GM12864 (cell line): ENCODE measurements around the gene NUP50.

ENCODE experiments used
- DNase-seq: peaks from one replicate; pipeline ENCODE4 v3.0.0-alpha.2; 2011; ENCODE audit warnings: low read depth
- H3K4me3 ChIP-seq: 2 replicates; pipeline ENCODE4 v1.5.1; 2011; ENCODE audit warnings: mild to moderate bottlenecking, low read depth, low read length, control low read depth
- TF ChIP-seq, protein P1 (sequence below): IDR thresholded peaks from 2 replicates; pipeline ENCODE4 v1.5.1; 2011; ENCODE audit warnings: low read depth, mild to moderate bottlenecking, moderate library complexity, low read length, control low read depth, inconsistent platforms; ENCODE audit errors: missing control alignments

The NUP50 gene

DNA sequence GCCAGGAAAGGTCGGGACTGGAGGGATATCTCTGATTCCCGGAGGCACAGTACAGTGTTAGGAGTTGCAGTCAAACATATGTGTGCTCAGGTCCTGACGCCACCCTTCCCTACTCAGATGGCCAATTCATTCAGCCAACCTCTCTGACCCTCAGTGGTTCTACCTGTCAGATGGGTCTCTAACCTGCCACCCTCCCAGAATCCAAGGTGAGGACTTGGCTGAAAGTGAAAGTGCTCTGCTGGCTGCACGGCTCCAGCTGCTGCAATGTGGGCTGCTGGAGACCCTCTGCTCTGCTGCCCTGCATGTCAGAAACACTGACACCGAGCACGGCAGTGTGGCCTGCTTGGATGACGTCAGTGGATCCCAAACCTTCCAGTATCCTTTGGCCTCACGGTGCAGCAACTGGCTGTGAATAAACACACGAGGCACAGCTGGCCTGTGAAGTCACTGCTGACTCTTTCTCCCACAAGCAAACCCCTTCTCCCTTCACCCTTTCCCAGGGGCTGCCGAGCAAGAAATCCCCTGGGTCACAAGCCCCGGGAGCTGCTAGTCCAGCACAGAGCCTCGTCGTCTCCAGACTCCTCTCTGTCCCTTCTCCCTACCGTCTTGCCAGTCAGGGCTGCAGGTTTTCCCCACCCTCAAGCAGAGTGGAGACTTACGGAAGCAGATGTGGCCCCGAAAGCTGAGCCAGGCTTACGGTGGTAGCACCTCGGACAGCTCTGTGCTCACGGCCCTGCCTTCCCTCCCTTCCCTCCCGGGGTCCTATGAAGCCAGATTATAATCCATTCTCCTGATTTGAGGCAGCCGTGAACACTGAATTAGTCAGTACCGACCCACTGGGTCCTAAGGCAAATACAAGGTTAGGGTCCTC is 52.6 kb downstream of the NUP50 start:
- no peak for DNase-seq
- TF ChIP-seq, protein P1, sequence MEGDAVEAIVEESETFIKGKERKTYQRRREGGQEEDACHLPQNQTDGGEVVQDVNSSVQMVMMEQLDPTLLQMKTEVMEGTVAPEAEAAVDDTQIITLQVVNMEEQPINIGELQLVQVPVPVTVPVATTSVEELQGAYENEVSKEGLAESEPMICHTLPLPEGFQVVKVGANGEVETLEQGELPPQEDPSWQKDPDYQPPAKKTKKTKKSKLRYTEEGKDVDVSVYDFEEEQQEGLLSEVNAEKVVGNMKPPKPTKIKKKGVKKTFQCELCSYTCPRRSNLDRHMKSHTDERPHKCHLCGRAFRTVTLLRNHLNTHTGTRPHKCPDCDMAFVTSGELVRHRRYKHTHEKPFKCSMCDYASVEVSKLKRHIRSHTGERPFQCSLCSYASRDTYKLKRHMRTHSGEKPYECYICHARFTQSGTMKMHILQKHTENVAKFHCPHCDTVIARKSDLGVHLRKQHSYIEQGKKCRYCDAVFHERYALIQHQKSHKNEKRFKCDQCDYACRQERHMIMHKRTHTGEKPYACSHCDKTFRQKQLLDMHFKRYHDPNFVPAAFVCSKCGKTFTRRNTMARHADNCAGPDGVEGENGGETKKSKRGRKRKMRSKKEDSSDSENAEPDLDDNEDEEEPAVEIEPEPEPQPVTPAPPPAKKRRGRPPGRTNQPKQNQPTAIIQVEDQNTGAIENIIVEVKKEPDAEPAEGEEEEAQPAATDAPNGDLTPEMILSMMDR, result no peak
- H3K4me3 ChIP-seq, result no peak overlapping the region

DNA sequence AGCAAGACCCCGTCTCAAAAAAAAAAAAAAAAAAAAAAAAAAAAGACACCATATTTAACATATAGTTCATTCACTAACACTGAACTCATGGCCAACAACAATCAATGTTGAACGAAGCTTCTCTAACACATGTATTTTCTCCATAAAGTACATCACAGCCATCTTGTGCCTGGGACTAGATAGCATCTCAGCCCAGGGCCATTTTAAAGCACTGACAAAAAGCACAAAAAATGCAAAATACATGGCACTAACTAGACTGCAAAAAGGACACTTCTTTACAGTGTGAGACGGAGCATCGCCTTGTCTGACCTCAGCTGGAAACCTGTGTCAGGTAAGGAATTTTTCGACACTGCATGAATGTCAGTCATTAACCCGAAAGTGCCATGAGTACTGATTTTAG is 53.6 kb downstream of the NUP50 start:
- no peak for DNase-seq
- TF ChIP-seq, protein P1, result no peak
- H3K4me3 ChIP-seq, result no peak overlapping the region

DNA sequence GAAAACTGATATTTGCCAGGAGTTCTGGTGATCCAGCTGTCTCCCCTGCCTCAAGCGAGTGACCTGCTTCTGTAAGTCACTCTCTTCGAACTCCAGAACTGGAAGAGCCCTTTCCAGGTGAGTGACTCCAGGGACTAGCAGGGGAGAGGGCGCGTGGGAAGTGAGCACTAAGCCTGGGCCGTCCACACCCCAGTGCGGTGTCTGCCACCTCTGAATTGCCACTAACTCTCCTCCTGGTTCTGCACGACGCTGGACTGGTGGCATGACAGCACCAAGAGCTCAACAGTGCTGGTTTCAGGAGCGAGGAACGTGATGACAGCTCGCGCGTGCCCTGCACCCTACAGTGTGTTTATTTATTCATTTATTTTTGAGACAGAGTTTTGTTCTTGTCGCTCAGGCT is 54.1 kb downstream of the NUP50 start:
- no peak overlapping the region for H3K4me3 ChIP-seq
- no peak for DNase-seq
- TF ChIP-seq, protein P1, result no peak

DNA sequence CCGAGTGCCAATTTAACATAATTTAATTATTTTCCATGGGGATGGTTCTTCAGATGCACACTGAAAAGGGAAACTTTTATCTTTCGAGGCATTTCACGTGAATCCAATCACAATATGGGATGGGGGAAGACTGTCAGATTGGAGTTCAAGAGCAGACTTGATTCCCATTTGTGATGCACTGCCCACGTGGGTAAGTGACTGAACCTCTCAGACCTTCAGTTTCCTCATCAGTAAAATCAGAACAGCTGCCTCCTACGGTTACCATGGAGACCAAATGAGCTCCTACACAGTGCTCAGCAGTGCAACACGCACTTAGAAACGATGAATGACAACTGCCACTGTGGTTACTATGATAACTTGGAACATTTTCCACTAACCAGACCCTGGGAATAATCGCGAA is 55.3 kb downstream of the NUP50 start:
- DNase-seq, result peak; percentile 58
- TF ChIP-seq, protein P1, result no peak
- H3K4me3 ChIP-seq, result no peak overlapping the region

DNA sequence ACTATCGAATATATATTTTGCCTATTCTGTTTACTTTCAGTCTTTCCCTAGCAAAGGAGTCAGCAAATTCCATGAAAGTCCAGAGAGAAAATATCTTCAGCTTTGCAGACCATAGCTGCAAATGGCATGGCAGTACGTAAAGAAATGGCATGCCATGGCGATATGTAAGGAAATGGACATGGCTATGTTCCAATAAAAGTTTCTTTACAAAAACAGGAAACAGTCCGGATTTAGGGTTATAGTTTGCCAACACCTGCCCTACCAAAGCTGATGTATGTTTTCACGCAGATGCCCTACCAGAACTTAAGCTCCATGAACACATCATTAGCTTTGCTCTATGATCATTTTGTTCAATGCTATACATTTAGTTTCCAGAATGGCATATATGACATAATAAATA is 57.5 kb downstream of the NUP50 start:
- H3K4me3 ChIP-seq, result no peak overlapping the region
- TF ChIP-seq, protein P1, result no peak
- DNase-seq, result no peak

DNA sequence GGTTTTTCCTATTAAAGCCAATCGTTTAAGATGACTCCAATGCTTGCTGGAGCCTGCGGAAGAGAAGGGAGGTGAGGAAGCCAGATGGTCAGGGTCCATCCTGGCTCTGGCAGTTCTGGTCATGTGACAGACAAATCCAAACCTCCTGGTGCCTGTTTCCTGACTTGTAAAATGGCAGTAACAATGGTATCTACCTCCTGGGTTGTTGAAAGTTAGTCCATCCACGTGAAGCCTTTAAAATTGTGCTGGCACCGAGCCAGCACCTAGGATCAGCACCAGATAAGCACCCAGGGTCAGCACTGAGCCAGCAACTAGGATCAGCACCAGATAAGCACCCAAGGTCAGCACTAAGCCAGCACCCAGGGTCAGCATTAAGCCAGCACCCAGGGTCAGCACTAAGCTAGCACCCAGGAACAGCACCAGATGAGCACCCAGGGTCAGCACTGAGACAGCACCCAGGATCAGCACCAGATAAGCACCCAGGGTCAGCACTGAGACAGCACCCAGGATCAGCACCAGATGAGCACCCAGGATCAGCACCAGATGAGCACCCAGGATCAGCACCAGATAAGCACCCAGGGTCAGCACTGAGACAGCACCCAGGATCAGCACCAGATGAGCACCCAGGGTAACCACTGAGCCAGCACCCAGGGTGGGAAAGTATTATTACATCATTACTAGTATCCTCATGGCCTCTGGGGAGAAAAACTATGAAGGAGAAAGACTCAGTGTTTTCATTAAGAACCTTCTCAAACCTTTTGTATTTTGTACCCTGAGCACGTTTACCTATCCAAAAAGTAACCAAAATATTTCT is 59.8 kb downstream of the NUP50 start:
- no peak for DNase-seq

More for the DNA sequence above, 59.8 kb downstream of the NUP50 start:
- TF ChIP-seq, protein P1, result no peak
- H3K4me3 ChIP-seq, result no peak overlapping the region
